GM19463 (cell line): ENCODE measurements around the gene TM4SF1.
A peak's percentile ranks its signal among the peaks of the same experiment; 100 is the strongest.
"Not testable (repeated sequence)": the region's sequence is repeated elsewhere in the genome, so short reads cannot be mapped to it uniquely, and the experiment has no call there.

Experiments used
- ATAC-seq: cut with Tn5 transposase; IDR thresholded peaks from one replicate; pipeline ENCODE4 v1.9.1; 2021; ENCODE audit warnings: mild to moderate bottlenecking, moderate library complexity; ENCODE audit not compliant: unreplicated experiment

The TM4SF1 gene

GRCh38 chr3:149395107-149396089 lies 17.9 kb upstream of the TM4SF1 start:
- ATAC-seq, result no peak

DNA sequence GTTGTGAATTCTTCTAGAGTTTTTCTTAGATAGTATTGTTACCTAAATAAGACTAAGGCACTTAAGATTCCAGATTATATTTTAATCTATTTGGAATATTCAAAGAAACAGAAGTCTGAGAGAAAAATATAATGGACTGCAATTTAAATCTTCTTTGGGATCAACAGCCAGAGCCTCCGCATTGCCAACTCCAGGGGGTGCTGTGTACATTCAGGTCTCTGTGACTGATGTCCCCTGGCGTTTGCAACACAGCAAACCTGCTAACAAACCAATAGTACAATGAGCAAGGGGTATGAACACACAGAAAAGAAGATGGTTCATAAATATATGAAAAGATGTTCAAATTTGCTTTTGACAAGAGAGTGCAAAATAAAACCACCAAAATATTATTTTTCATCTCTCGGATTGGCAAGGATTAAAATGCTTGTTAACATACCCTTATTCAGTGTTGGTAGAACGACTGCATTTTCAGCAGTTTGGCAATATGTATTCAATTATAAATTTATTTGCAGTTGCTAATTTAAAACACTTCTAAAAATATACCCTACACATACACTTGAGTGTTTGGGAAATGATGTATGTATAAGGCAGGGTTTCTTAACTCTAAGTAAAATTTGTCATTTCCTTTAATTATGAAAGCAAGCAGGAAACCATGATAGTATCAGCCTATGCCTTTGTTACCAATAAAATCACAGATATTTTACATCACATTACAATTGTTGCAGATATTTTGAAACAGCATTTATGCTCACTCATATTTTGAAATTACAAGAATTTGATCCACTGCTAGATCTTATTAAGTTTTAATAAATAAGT lies 16.1 kb upstream of the TM4SF1 start:
- peak; percentile 83 for ATAC-seq

GRCh38 chr3:149391960-149392359 lies 14.5 kb upstream of the TM4SF1 start:
- ATAC-seq, result no peak

GRCh38 chr3:149390772-149391212 lies 13.3 kb upstream of the TM4SF1 start:
- ATAC-seq, result no peak

DNA sequence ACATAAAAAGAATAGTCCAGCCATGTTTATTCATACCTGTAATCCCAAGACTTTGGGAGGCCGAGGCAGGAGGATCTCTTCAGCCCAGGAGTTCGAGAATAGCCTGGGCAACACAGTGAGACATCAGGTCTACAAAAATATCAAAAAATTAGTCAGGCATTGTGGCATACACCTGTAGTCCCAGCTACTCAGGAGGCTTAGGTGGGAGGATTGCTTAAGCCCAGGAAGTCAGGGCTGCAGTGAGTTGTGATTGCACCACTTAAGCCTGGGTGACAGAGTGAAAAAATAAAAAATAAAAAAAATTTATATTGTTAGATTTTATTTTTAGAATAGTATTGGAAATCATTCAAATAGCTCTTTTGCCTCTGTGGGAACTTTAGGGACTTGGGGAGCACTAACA lies 12.8 kb upstream of the TM4SF1 start:
- no peak for ATAC-seq

GRCh38 chr3:149388531-149389417 lies 11.3 kb upstream of the TM4SF1 start:
- no peak for ATAC-seq

GRCh38 chr3:149388001-149388440 lies 10.6 kb upstream of the TM4SF1 start:
- no peak for ATAC-seq

DNA sequence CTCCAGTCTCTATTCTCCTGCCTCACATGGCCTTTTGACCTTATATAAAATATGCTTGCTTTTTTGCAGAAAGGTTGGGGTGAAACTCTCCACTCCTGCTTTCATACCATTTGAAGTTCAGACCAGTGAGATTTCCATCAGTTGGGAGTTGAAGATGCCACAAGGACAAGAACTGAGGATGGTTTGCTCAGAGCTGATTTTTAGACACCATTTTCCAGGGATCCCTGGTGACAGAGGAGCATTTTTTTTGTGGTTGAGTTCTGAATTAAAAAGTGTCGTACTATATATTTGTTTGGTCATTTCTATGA lies 8.8 kb upstream of the TM4SF1 start:
- ATAC-seq, result no peak

DNA sequence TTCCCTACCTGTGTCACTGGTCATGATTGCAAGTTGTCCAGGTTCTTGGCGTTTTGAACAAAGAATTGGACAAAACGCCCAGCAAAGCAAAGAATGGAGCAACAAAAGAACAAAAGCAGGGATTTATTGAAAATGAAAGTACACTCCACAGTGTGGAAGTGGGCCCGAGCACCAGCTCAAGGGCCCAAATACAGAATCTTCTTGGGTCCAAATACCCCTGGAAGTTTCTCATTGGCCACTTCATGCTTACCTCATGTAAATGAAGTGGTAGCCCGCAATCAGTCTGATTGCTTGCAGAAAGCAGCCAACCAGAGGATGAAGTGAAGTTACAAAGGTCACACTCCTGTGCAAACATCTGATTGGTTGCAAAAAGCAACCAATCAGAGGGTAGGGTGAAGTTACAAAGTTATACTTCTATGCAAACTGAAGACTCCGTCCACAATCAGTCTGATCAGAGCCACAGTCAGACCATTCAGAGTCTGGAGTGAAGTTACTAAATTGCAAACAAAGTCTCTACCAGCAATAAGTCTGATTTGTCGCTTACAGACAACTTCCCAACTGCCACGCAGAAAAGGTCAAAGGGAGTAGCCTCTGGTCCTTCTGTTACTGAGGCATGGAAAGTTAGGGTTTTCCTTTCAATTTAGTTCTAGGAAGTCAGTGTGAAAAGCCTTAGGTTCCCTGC lies 8.3 kb upstream of the TM4SF1 start:
- no peak for ATAC-seq

GRCh38 chr3:149384911-149385321 lies 7.5 kb upstream of the TM4SF1 start:
- ATAC-seq, result no peak

DNA sequence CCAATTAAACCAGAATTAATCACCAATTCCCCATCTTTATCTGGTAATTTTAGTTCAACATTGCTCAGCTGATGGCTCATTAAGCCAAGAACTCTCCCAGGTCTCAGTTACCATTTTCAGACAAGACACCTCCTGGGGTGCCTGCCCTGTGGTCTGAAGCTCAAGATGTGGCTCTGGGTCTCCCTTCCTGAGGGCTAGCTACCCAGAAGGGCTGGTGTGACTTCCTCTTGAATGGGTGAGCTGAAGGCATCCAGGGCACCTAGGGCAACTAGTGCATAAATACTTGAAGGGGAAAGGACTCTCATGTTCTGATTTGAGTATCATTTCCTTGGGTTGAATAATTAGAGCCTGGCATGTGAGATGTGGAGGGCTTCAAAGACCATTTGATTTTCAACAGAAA lies 6.7 kb upstream of the TM4SF1 start:
- no peak for ATAC-seq

DNA sequence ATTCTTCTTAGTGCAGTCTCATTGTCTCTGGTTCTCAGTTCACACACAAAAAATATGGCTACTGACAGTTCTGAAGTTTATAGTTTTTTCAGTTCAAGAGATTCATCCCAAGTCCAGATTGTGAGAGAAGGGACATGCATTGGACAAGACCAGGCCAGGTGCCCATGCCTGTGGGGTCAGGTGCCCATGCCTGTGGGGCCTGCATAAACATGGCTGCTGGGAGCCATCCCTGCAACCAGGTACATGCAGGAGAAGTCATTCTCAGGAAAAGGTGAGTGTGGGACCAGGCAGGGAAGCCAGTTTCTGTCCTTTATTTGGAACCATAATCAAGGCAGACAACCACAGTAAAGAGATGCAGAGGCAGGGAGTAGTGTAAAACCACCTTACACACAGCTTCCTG lies 6.3 kb upstream of the TM4SF1 start:
- ATAC-seq, result no peak

GRCh38 chr3:149382518-149382917 lies 5.1 kb upstream of the TM4SF1 start:
- ATAC-seq, result no peak

GRCh38 chr3:149382101-149382467 lies 4.6 kb upstream of the TM4SF1 start:
- ATAC-seq, result no peak

DNA sequence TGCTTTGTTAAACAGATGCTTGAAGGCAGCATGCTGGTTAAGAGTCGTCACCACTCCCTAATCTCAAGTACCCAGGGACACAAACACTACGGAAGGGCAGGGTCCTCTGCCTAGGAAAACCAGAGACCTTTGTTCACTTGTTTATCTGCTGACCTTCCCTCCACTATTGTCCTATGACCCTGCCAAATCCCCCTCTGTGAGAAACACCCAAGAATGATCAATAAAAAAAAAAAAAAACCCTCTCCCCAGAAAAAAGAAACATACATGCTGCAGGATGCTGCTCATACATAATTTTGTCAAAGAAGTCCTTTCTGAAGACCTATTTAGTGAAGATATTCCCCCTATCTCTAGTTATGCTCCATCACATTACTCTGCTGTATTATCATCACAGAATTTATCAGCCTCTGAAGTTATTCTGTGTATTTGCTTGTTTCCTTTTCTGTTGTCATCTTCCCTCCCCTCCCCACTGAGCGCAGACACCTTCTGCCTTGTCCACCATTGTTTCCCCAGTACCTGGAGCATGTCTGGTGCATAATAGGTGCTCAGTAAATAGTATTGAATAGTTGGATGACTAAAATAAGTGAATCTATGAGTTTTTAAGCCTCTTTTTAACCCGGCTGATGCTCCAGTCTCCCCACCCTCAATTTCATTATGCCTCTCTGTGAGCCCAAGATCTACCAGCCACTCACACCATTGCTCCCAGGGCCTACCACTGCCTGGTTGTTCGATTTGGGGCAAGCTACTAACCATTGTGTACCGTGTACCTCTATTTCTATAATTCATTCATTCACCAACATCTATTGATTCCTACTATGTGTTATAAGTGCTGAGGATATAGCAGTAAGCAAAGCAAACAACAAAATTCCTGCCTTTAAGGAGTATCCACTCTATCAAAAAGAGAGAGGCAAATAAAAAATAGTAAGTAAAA lies 4.0 kb upstream of the TM4SF1 start:
- no peak for ATAC-seq

DNA sequence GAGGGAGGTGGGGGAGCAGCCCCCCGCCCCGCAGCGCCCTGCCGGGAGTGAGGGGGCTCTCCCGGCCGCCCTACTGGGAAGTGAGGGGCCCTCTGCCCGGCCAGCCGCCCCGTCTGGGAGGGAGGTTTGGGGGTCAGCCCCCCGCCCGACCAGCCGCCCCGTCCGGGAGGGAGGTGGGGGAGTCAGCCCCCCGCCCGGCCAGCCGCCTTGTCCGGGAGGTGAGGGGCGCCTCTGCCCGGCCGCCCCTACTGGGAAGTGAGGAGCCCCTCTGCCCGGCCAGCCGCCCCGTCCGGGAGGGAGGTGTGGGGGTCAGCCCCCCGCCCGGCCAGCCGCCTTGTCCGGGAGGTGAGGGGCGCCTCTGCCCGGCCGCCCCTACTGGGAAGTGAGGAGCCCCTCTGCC lies 2.8 kb upstream of the TM4SF1 start:
- ATAC-seq, result not testable (repeated sequence)

DNA sequence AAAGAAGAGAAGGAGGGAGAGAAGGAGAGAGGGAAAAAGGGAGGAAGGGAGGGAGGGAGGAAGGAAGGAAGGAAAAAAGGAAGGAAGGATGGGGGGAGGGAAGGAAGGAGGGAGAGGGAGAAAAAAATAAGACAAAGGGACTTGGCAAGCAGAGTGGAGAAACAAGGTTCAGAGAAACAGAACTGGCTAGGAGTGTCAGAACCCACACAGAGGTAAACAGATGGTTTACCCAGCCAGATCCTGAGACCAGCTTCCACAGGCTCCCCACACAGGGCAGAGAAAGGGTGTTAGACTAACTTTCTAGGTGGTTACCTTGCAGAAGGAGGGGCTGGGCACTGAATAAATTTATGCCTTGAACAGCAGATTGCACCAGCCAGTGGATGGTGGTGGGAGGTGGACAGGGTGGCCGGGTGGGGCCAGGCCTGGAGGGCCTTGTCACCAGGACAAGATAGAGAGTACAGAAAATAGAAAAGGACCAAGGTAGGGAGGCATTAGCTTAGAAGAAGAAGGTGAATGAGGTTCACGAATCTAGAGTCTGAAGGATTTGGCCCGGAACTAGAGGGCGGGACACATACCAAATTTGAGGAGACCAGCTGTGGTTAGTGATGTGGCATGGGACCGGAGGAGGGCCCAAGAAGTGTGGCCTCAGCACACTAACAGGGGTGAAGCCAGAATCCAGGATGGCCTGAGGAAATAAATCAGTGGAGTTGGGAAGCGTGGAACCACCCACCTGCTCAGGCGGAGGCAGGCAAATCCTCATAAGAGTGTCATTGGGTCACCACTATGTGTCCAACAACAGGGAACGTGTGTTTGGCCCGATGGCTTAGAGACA lies 1.2 kb upstream of the TM4SF1 start:
- ATAC-seq, result no peak

DNA sequence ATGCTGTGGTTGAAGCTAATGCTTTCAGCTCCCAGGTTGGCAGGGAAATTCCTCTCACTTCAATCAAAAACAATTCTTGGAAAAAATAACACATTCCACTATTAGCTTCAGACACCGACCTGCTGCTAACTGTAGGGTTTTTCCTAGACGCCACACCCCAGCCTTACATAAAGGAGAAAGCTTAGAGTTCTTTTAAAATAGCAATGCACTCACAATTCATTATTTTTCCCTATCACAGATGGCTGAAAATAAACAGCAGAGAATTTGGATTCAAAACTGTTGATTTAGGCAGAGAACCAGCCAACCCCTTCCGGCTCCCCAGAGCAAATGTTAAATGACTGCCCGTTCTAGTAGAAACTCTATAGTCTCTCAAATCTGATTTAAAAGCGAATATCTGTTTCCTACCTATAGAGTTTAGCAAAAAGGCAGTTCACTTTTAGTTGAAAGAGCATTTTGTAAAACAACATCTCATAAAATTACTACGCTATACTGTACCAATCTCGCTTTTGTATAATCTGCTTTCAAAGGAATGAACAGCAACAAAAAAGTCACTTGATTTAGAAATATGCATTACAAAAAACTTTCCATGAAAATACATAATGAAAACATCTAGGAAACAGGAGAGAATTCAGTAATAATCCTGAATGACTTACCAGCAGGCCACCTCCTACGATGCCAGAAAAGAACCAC lies 586 bp downstream of the TM4SF1 start:
- no peak for ATAC-seq
